SK-N-SH (cell line): Measurements from ENCODE around the gene DNAH1. TPM values are rescaled to one million over a fixed set of nuclear protein-coding genes. Genes with fewer than 3 reads are reported as not detected.

Experiments used
- CTCF ChIA-PET: fragments of 300-600, 350-600 bp; formaldehyde crosslinking; extraction: SDS; loops from one replicate; lab custom pipeline; 2021; lab: Yijun Ruan, JAX
- POLR2A ChIA-PET: fragments of 350-600 bp; sonication (Branson Sonifier 250); formaldehyde crosslinking; extraction: SDS; loops from one replicate; lab custom pipeline; 2020; ENCODE audit warnings: antibody characterized with exemption, inconsistent platforms; lab: Yijun Ruan, JAX
- DNase-seq: peaks from one replicate; pipeline ENCODE4 v3.0.0; 2012
- H2AFZ ChIP-seq: fragments of 200-600 bp; sonication (generic); 2 replicates; pipeline ENCODE4 v1.8.1; 2016; ENCODE audit warnings: antibody characterized with exemption, mild to moderate bottlenecking, low read depth
- H3F3A ChIP-seq: fragments of 200-600 bp; sonication (generic); replicated peaks from 2 replicates; pipeline ENCODE3; 2016; ENCODE audit warnings: antibody characterized with exemption, mild to moderate bottlenecking; ENCODE audit not compliant: insufficient read depth
- H3K27ac ChIP-seq, 2 experiments: fragments of 200-500 bp in 1 of 2; fragments of 200-600 bp in 1 of 2; sonication (Bioruptor generic) in 1 of 2; sonication (generic), shearing (Covaris generic) in 1 of 2; 2 replicates each; pipeline versions ENCODE4 v1.5.1 to v1.6.1; 2014 to 2016; ENCODE audit warnings: low read depth in 2 of 2, inconsistent platforms in 1 of 2, low read length in 1 of 2, mild to moderate bottlenecking in 1 of 2, mixed read lengths in 1 of 2
- H3K27me3 ChIP-seq: fragments of 200-600 bp; sonication (generic), shearing (Covaris generic); 2 replicates; pipeline ENCODE4 v1.6.1; 2016; ENCODE audit warnings: mixed run types; ENCODE audit not compliant: insufficient read depth
- H3K36me3 ChIP-seq, 2 experiments: fragments of 200-500 bp in 1 of 2; fragments of 200-600 bp in 1 of 2; sonication (Bioruptor generic) in 1 of 2; sonication (generic) in 1 of 2; replicated peaks in 1 of 2; 2 replicates each; pipeline versions ENCODE3 to v1.5.1; 2014 to 2016; ENCODE audit warnings: low read length in 1 of 2, mild to moderate bottlenecking in 1 of 2; ENCODE audit not compliant: insufficient read depth in 2 of 2, control insufficient read depth in 1 of 2
- H3K4me1 ChIP-seq, 2 experiments: fragments of 200-500 bp in 1 of 2; fragments of 200-600 bp in 1 of 2; sonication (Bioruptor generic) in 1 of 2; sonication (generic), shearing (Covaris generic) in 1 of 2; 2 replicates each; pipeline versions ENCODE4 v1.5.1 to v1.6.1; 2014 to 2016; ENCODE audit warnings: low read depth in 1 of 2, low read length in 1 of 2, mixed run types in 1 of 2; ENCODE audit not compliant: insufficient read depth in 2 of 2, control insufficient read depth in 1 of 2
- H3K4me2 ChIP-seq: fragments of 200-600 bp; sonication (generic), shearing (Covaris generic); 2 replicates; pipeline ENCODE4 v1.6.1; 2017; ENCODE audit warnings: mixed run types
- H3K4me3 ChIP-seq, 2 experiments: fragments of 200-500 bp in 1 of 2; fragments of 200-600 bp in 1 of 2; sonication (Bioruptor generic) in 1 of 2; sonication (generic), shearing (Covaris generic) in 1 of 2; 2 replicates each; pipeline versions ENCODE4 v1.5.1 to v1.8.1; 2014 to 2016; ENCODE audit warnings: low read depth in 2 of 2, inconsistent platforms in 1 of 2, low read length in 1 of 2, mild to moderate bottlenecking in 1 of 2, mixed read lengths in 1 of 2, moderate library complexity in 1 of 2
- H3K79me2 ChIP-seq: fragments of 200-600 bp; sonication (generic); 2 replicates; pipeline ENCODE4 v1.8.1; 2017; ENCODE audit warnings: mild to moderate bottlenecking; ENCODE audit not compliant: insufficient read depth
- H3K9ac ChIP-seq: fragments of 200-600 bp; sonication (generic); 2 replicates; pipeline ENCODE4 v1.6.1; 2017; ENCODE audit warnings: mixed run types
- H3K9me2 ChIP-seq: fragments of 200-600 bp; sonication (generic); 2 replicates; pipeline ENCODE4 v1.6.1; 2017; ENCODE audit warnings: mixed run types
- H3K9me3 ChIP-seq: fragments of 200-600 bp; sonication (generic); 2 replicates; pipeline ENCODE4 v1.6.1; 2017; ENCODE audit warnings: mixed run types, mild to moderate bottlenecking, moderate library complexity
- H4K20me1 ChIP-seq: fragments of 200-600 bp; sonication (generic); 2 replicates; pipeline ENCODE4 v1.6.1; 2017; ENCODE audit warnings: mild to moderate bottlenecking, mixed run types; ENCODE audit not compliant: insufficient read depth
- CHD2 ChIP-seq: fragments of 150-350 bp; IDR thresholded peaks from 2 replicates; pipeline ENCODE4 v1.6.1; 2018; ENCODE audit warnings: low read length; ENCODE audit not compliant: partially characterized antibody
- EZH2phosphoT487 ChIP-seq: fragments of 200-600 bp; sonication (generic); IDR thresholded peaks from 2 replicates; pipeline ENCODE4 v1.6.1; 2017; ENCODE audit warnings: low read depth, mixed run types, mild to moderate bottlenecking, antibody characterized with exemption, moderate library complexity, borderline replicate concordance
- FOXM1 ChIP-seq: IDR thresholded peaks from 2 replicates; pipeline ENCODE4 v1.4.0; 2012; ENCODE audit warnings: low read depth, mild to moderate bottlenecking
- MXI1 ChIP-seq: IDR thresholded peaks from 2 replicates; pipeline ENCODE4 v1.6.1; 2012; ENCODE audit warnings: mild to moderate bottlenecking, low read depth, low read length, improper control_type of control experiment
- NFIC ChIP-seq: IDR thresholded peaks from 2 replicates; pipeline ENCODE4 v1.4.0; 2012; ENCODE audit warnings: borderline replicate concordance
- NRF1 ChIP-seq: IDR thresholded peaks from 2 replicates; pipeline ENCODE4 v1.6.1; 2012; ENCODE audit warnings: low read depth, mild to moderate bottlenecking, low read length
- RAD21 ChIP-seq: IDR thresholded peaks from 2 replicates; pipeline ENCODE4 v1.6.1; 2012; ENCODE audit warnings: mild to moderate bottlenecking, low read length
- RCOR1 ChIP-seq: fragments of 150-350 bp; IDR thresholded peaks from 2 replicates; pipeline ENCODE4 v1.6.1; 2017; ENCODE audit warnings: antibody characterized with exemption, low read length
- SIN3A ChIP-seq: IDR thresholded peaks from 2 replicates; pipeline ENCODE4 v1.6.1; 2012; ENCODE audit warnings: low read depth, mild to moderate bottlenecking, low read length, moderate library complexity, borderline replicate concordance
- TAF1 ChIP-seq: IDR thresholded peaks from 2 replicates; pipeline ENCODE4 v1.6.1; 2012; ENCODE audit warnings: low read depth, mild to moderate bottlenecking, low read length, moderate library complexity, borderline replicate concordance
- TCF12 ChIP-seq: IDR thresholded peaks from 2 replicates; pipeline ENCODE4 v1.4.0; 2012
- WGBS: methylation state at CpG from one replicate; pipeline ENCODE4 v1.1.6; 2017; ENCODE audit warnings: low lambda C conversion rate; 5-methylcytosine and 5-hydroxymethylcytosine counted together
- polyA plus RNA-seq, 3 experiments: library from polyadenylated mRNA; depleted of rRNA; stranded (reverse); fragments of >200 nt; gene quantifications; 2 replicates each; pipeline ENCODE4 v1.2.3, GENCODE V29; 2012
- TF ChIP-seq, protein P1 (sequence below): IDR thresholded peaks from 2 replicates; pipeline ENCODE4 v1.4.0; 2012; ENCODE audit warnings: low read depth, borderline replicate concordance
- TF ChIP-seq, protein P2 (sequence below): IDR thresholded peaks from 2 replicates; pipeline ENCODE4 v1.6.1; 2012; ENCODE audit warnings: mild to moderate bottlenecking, low read depth, low read length, moderate library complexity
- TF ChIP-seq, protein P3 (sequence below): fragments of 150-350 bp; IDR thresholded peaks from 2 replicates; pipeline ENCODE4 v1.6.1; 2017; ENCODE audit warnings: antibody characterized with exemption, low read length, low read depth, borderline replicate concordance
- TF ChIP-seq, protein P4 (sequence below): fragments of 200-600 bp; sonication (generic); IDR thresholded peaks from 2 replicates; pipeline ENCODE4 v1.6.1; 2017; ENCODE audit warnings: antibody characterized with exemption, mild to moderate bottlenecking, moderate library complexity

Gene DNAH1
- polyA plus RNA-seq, 1 of the 3 experiments (the other 2 are of a cell fraction) = 5.1 TPM

DNA sequence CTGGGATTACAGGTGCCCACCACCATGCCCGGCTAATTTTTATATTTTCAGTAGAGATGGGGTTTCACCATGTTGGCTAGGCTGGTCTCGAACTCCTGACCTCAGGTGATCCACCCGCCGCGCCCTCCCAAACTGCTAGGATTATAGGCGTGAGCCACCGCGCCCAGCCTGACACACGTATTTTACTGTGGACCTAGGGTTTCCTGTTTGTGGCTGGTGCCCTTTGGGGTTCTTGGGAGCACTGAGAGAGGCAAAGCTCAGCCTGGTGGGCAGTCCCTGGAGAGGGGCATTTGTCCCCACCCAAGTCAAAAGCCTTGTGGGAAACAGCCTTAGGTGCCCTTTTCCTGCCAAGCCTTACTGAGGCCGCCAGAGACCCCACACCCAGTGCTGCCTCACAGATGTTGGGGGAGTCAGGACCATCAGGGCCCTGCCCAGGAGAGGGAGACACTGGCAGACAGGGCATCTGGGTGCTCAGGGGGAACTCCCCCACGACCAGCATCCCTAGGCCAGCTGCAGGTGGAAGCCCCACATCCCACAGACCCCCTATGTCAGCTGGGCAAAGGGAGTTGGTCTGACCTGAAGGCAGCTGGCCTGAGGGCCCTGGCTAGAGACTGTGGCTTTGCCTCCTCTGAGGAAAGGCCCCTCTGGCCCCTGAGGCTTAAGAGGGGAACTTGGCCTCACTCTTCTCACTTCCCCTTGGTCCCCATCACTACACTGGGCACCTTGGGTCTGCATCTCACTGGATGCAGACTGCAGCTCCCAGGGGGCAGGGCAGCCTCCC lies 35.1 kb downstream of the DNAH1 start:
- no peak overlapping the region for H3K4me2 ChIP-seq
- no peaks in the 10 kb centered on the region for H3K27me3 ChIP-seq
- H3K9ac ChIP-seq = no peak overlapping the region
- TF ChIP-seq RCOR1 (no peak), TCF12 (no peak), TAF1 (no peak), EZH2phosphoT487 (no peak), NRF1 (no peak), FOXM1 (no peak), SIN3A (no peak), CHD2 (no peak), RAD21 (no peak), NFIC (no peak), MXI1 (no peak)
- TF ChIP-seq, protein P1, sequence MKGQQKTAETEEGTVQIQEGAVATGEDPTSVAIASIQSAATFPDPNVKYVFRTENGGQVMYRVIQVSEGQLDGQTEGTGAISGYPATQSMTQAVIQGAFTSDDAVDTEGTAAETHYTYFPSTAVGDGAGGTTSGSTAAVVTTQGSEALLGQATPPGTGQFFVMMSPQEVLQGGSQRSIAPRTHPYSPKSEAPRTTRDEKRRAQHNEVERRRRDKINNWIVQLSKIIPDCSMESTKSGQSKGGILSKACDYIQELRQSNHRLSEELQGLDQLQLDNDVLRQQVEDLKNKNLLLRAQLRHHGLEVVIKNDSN = no peak
- TF ChIP-seq, protein P2, sequence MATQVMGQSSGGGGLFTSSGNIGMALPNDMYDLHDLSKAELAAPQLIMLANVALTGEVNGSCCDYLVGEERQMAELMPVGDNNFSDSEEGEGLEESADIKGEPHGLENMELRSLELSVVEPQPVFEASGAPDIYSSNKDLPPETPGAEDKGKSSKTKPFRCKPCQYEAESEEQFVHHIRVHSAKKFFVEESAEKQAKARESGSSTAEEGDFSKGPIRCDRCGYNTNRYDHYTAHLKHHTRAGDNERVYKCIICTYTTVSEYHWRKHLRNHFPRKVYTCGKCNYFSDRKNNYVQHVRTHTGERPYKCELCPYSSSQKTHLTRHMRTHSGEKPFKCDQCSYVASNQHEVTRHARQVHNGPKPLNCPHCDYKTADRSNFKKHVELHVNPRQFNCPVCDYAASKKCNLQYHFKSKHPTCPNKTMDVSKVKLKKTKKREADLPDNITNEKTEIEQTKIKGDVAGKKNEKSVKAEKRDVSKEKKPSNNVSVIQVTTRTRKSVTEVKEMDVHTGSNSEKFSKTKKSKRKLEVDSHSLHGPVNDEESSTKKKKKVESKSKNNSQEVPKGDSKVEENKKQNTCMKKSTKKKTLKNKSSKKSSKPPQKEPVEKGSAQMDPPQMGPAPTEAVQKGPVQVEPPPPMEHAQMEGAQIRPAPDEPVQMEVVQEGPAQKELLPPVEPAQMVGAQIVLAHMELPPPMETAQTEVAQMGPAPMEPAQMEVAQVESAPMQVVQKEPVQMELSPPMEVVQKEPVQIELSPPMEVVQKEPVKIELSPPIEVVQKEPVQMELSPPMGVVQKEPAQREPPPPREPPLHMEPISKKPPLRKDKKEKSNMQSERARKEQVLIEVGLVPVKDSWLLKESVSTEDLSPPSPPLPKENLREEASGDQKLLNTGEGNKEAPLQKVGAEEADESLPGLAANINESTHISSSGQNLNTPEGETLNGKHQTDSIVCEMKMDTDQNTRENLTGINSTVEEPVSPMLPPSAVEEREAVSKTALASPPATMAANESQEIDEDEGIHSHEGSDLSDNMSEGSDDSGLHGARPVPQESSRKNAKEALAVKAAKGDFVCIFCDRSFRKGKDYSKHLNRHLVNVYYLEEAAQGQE = no peak
- TF ChIP-seq, protein P3, sequence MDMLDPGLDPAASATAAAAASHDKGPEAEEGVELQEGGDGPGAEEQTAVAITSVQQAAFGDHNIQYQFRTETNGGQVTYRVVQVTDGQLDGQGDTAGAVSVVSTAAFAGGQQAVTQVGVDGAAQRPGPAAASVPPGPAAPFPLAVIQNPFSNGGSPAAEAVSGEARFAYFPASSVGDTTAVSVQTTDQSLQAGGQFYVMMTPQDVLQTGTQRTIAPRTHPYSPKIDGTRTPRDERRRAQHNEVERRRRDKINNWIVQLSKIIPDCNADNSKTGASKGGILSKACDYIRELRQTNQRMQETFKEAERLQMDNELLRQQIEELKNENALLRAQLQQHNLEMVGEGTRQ = no peak
- TF ChIP-seq, protein P4, sequence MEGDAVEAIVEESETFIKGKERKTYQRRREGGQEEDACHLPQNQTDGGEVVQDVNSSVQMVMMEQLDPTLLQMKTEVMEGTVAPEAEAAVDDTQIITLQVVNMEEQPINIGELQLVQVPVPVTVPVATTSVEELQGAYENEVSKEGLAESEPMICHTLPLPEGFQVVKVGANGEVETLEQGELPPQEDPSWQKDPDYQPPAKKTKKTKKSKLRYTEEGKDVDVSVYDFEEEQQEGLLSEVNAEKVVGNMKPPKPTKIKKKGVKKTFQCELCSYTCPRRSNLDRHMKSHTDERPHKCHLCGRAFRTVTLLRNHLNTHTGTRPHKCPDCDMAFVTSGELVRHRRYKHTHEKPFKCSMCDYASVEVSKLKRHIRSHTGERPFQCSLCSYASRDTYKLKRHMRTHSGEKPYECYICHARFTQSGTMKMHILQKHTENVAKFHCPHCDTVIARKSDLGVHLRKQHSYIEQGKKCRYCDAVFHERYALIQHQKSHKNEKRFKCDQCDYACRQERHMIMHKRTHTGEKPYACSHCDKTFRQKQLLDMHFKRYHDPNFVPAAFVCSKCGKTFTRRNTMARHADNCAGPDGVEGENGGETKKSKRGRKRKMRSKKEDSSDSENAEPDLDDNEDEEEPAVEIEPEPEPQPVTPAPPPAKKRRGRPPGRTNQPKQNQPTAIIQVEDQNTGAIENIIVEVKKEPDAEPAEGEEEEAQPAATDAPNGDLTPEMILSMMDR = no peak
- TF ChIP-seq, all 33 proteins: peak for 0
- Histone ChIP-seq H3K27ac (no peak overlapping the region), H3K36me3 (no peaks in the 10 kb centered on the region), H2AFZ (no peak overlapping the region), H3K4me1 (no peaks in the 10 kb centered on the region; a peak in 1 of 4 replicates), H3K9me2 (no peaks in the 10 kb centered on the region), H3K79me2 (no peaks in the 10 kb centered on the region), H4K20me1 (no peaks in the 10 kb centered on the region), H3K4me3 (no peak overlapping the region), H3F3A (no peaks in the 10 kb centered on the region), H3K9me3 (no peaks in the 10 kb centered on the region)
- CTCF ChIA-PET = interaction anchor here (1.3 to 32.8 kb wide), 5 partner anchors 9 to 131 kb away, joined by 3 to 504 read pairs (median 19); partner anchors contain the start of gene GLYCTK
- no peak for DNase-seq
- WGBS = 87% methylated on average over 9 of the region's 11 CpGs
- POLR2A ChIA-PET = no interaction called here
